DLD1 (cell line): ENCODE measurements around the gene SERINC4.
"Not testable (repeated sequence)": the region's sequence is repeated elsewhere in the genome, so short reads cannot be mapped to it uniquely, and the experiment has no call there.

ENCODE experiments used
- in situ Hi-C: cut with HindIII; loops from 2 replicates; pipeline ENCODE4 v1.10.0; 2017; ENCODE audit warnings: low sequenced_read_pairs

The SERINC4 gene

GRCh38 chr15:43799945-43800285 lies at the start of gene SERINC4:
SERINC4 (minus strand) TSS chr15:43800220; CDS start chr15:43799986, 234 bp downstream.
- in situ Hi-C loops = no loop called here

GRCh38 chr15:43845421-43845820 lies 45.4 kb upstream of the SERINC4 start:
- in situ Hi-C loops = no loop called here

GRCh38 chr15:43832485-43832884 lies 32.5 kb upstream of the SERINC4 start:
- in situ Hi-C loops = not testable (repeated sequence)

GRCh38 chr15:43831519-43832052 lies 31.6 kb upstream of the SERINC4 start:
- in situ Hi-C loops = not testable (repeated sequence)

GRCh38 chr15:43830691-43831275 lies 30.8 kb upstream of the SERINC4 start:
- in situ Hi-C loops = not testable (repeated sequence)

- in situ Hi-C loops = not testable (repeated sequence)
Observed at GRCh38 chr15:43829951-43830540, 30.0 kb upstream of the SERINC4 start.

- in situ Hi-C loops = no loop called here
Observed at GRCh38 chr15:43828061-43828657, 28.1 kb upstream of the SERINC4 start.

- in situ Hi-C loops = no loop called here
Observed at GRCh38 chr15:43826508-43827341, 26.7 kb upstream of the SERINC4 start, which contains the start of gene WDR76. WDR76 (plus strand) TSS chr15:43827002; CDS start chr15:43827033, 31 bp downstream.

- in situ Hi-C loops = no loop called here
Observed at GRCh38 chr15:43826029-43826507, 26.0 kb upstream of the SERINC4 start.

GRCh38 chr15:43825305-43825704 lies 25.3 kb upstream of the SERINC4 start:
- in situ Hi-C loops = not testable (repeated sequence)

GRCh38 chr15:43824302-43825246 lies 24.6 kb upstream of the SERINC4 start, which contains the start of gene MFAP1:
MFAP1 (minus strand) TSS chr15:43824690; CDS start chr15:43824569, 121 bp downstream.
- in situ Hi-C loops = no loop called here

GRCh38 chr15:43821505-43821904 lies 21.5 kb upstream of the SERINC4 start:
- in situ Hi-C loops = no loop called here

- in situ Hi-C loops = not testable (repeated sequence)
Observed at GRCh38 chr15:43815064-43815463, 15.0 kb upstream of the SERINC4 start.

GRCh38 chr15:43808960-43809678 lies 9.1 kb upstream of the SERINC4 start:
- in situ Hi-C loops = no loop called here

- in situ Hi-C loops = no loop called here
Observed at GRCh38 chr15:43808435-43808950, 8.5 kb upstream of the SERINC4 start.

- in situ Hi-C loops = not testable (repeated sequence)
Observed at GRCh38 chr15:43802676-43803075, 2.7 kb upstream of the SERINC4 start.

- in situ Hi-C loops = no loop called here
Observed at GRCh38 chr15:43800286-43801141, 494 bp upstream of the SERINC4 start, which contains the start of gene HYPK. HYPK (plus strand) TSS chr15:43800599; CDS start chr15:43800623, 24 bp downstream.
